GM12875 (cell line): ENCODE results near the gene COA5.

Experiments
- H3K4me3 ChIP-seq: one replicate; pipeline ENCODE4 v1.5.1; 2011; ENCODE audit warnings: low read depth, low read length, control low read depth
- CTCF ChIP-seq: IDR thresholded peaks from 2 replicates; pipeline ENCODE4 v1.5.1; 2011; ENCODE audit warnings: low read depth, mild to moderate bottlenecking, control low read depth, inconsistent platforms, low read length, moderate library complexity, borderline replicate concordance; ENCODE audit not compliant: insufficient read depth

Gene COA5

DNA sequence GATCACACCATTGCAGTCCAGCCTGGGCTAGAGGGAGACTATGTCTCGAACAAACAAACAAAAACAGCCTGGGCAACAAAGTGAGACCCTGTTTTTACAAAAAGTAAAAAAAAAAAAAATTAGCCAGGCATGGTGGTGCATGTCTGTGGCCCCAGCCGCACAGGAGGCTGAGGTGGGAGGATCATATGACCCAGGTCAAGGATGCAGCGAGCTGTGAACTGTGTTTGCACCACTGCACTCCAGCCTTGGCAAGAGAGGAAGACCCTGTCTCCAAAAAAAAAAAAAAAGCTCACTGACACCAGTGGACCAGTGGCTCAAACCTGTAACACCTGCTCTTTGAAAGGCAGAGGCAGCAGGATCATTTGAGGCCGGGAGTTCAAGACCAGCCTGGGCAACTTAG, 40.1 kb upstream of the COA5 start:
- no peak for TF ChIP-seq CTCF
- H3K4me3 ChIP-seq, result no peak overlapping the region

GRCh38 chr2:98647636-98648035, 39.3 kb upstream of the COA5 start:
- no peak overlapping the region for H3K4me3 ChIP-seq
- TF ChIP-seq CTCF, result no peak

GRCh38 chr2:98643496-98644100, 35.3 kb upstream of the COA5 start:
- no peak for TF ChIP-seq CTCF
- H3K4me3 ChIP-seq, result no peak overlapping the region

DNA sequence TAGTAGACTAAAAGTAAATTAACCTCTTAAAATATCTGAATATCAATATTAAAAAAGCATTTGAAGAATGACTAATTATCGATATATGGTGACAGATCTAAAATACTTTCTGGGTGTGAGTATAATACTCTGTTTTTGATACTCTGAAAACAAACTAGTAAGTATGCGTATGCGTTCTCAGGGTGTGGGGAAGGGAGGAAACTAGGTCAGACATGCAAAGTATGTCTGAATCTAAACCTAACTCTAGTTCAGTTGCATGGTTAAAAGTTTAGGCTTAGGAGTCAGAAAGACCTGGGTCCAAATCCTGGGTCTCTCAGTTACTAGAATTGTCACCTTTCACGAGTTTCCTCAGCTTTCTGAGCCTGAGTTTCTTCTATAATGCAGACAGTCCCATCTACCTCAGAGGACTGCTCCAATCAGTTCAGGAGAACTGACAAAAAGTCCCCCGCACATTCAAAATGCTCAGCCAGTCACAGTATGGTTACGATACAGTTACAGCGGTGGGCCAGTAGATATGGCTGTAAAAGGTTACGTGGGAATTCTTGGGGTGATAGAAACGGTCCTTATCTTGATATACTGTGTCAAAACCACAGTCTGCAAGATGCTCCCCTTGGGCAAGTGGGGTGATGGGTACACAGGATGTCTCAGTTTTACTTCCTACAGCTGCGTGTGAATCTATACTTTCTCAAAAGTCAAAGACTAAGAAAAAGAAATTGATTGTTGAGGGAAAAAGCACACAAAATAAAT, 29.3 kb upstream of the COA5 start:
- no peak overlapping the region for H3K4me3 ChIP-seq
- TF ChIP-seq CTCF, result no peak

- TF ChIP-seq CTCF, result peak; percentile 49; the same call in 1 of the 2 replicates
- H3K4me3 ChIP-seq, result no peak overlapping the region
Observed at GRCh38 chr2:98634406-98635092, 26.2 kb upstream of the COA5 start.

- H3K4me3 ChIP-seq, result no peak overlapping the region
- TF ChIP-seq CTCF, result no peak
Observed at GRCh38 chr2:98632351-98632750, 24.0 kb upstream of the COA5 start.
